NCI-H1105 treated with DMSO at 0.1 percent for 48 hours (cell line): Measurements from ENCODE around the gene PGLYRP3.

Experiments
- DNase-seq: peaks from one replicate; lab custom pipeline; 2025; lab: John Stamatoyannopoulos, UW

Gene PGLYRP3

GRCh38 chr1:153260585-153261280 is 52.0 kb downstream of the PGLYRP3 start:
- no peak for DNase-seq

DNA sequence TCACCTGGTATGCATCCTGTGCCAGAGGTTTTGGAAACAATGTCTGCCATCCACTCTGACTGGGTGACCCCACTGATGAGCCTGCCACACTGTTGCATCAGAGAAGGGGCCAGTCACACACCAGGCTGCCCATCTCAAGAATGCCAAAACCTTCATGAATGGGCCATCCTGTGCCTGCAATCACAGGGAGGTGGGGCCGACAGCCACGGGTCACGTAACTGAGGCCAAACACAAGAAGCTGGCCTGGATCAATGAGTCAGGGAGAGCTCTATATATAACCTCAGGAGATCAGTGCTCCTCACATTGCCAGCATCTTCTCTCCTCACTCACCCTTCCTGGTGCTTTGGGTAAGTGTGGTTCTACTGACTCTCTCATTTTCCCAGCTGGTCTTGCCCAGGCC is 53.4 kb downstream of the PGLYRP3 start, which contains the start of gene LORICRIN:
Gene LORICRIN, plus strand, starts transcription at position 301 of the 400 bp plus-strand sequence. CDS start 1,263 bp downstream, outside the sequence.
- DNase-seq: no peak

DNA sequence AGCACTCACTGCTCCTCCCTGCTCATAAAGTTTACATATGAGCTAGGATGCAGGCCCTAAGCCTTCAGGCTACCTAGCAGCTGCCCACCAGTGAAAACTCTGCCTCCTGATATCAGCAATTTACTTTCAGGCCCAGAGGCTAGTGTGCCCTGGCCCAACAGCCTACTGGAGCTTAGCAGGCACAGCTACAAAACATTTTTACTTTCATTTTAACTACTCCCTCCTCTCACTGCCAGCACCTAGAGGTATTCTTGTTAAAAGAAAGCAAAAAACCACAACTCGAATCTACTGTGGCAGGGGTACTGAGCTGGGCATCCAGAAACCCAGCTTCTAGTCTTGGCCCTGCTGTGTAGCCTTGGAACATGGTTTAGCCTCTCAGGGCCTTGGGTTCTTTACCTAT is 59.1 kb downstream of the PGLYRP3 start:
- no peak for DNase-seq

GRCh38 chr1:153253076-153253475 is 59.7 kb downstream of the PGLYRP3 start:
- DNase-seq: no peak

DNA sequence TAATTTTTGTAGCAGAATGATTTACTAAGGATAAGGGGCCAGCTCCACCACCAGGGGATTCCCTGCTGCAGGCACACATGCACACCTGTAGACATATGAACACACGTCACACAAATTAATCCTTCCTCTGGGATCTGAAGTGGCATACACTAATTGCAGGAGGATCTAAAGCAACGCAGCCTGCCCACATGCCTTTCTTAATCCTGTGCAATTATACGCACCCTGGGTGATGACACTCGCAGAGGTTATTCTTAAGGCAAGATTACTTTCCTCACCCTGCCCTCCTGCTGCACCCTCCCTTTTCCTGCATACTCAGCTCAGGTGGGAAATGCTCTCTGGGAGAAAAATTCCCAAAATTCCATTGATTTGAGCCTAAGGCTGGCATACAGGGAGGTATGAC is 60.8 kb downstream of the PGLYRP3 start:
- DNase-seq: no peak

GRCh38 chr1:153251562-153251961 is 61.2 kb downstream of the PGLYRP3 start:
- no peak for DNase-seq

DNA sequence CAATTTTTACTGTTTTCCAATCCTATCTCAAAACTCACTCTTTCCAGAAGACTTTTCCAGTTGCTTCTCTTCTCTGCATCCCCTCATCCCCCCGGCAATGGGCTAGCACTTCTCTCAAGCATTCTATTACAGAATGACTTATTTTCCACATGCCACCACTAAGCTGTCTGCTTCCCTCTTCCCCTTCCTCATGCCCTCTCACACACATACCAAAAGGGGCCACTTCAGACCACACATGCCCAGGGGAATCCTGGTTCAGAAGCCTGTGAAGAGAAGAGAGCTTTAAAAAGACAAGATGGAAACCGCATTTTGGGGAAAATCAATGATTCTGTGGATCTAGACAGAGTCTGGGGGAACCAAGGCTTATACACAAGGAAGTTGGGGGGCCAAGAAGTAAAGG is 61.7 kb downstream of the PGLYRP3 start:
- DNase-seq: no peak

- no peak for DNase-seq
Observed at GRCh38 chr1:153250166-153250565, 62.6 kb downstream of the PGLYRP3 start.

GRCh38 chr1:153248176-153248879 is 64.4 kb downstream of the PGLYRP3 start:
- no peak for DNase-seq
